ENCODE results near the gene SLC8A1.

Gene SLC8A1

GRCh38 chr2:40330096-40330495, 121.8 kb downstream of the SLC8A1 start:
- no peak overlapping the region for H3K4me3 ChIP-seq (ENCODE audit: low read depth in 1 of 5, low read length in 5 of 5)
- no peaks in the 10 kb centered on the region for H3K9me3 ChIP-seq (ENCODE audit: control insufficient read depth in 5 of 5, low read length in 5 of 5)
- no peaks in the 10 kb centered on the region for H3K36me3 ChIP-seq (ENCODE audit: control insufficient read depth in 5 of 5, insufficient read depth in 5 of 5, low read length in 5 of 5)
- H3K27ac ChIP-seq (ENCODE audit: low read depth, low read length): no peak overlapping the region
- no peak overlapping the region for H3K9ac ChIP-seq (ENCODE audit: low read length in 5 of 5)
- no peaks in the 10 kb centered on the region for H3K27me3 ChIP-seq (ENCODE audit: control insufficient read depth in 5 of 5, insufficient read depth in 4 of 5, low read length in 5 of 5)
- peaks cover 0 to 10% (median 4%) of the 10 kb centered on the region in 5 donors for H3K4me1 ChIP-seq (ENCODE audit: control insufficient read depth in 5 of 5, insufficient read depth in 5 of 5, low read length in 5 of 5)

GRCh38 chr2:40329739-40330030, 122.2 kb downstream of the SLC8A1 start:
- peaks cover 0 to 10% (median 4%) of the 10 kb centered on the region in 5 donors for H3K4me1 ChIP-seq (ENCODE audit: control insufficient read depth in 5 of 5, insufficient read depth in 5 of 5, low read length in 5 of 5)
- H3K27ac ChIP-seq (ENCODE audit: low read depth, low read length): no peak overlapping the region
- H3K9ac ChIP-seq (ENCODE audit: low read length in 5 of 5): no peak overlapping the region
- H3K36me3 ChIP-seq (ENCODE audit: control insufficient read depth in 5 of 5, insufficient read depth in 5 of 5, low read length in 5 of 5): no peaks in the 10 kb centered on the region
- H3K27me3 ChIP-seq (ENCODE audit: control insufficient read depth in 5 of 5, insufficient read depth in 4 of 5, low read length in 5 of 5): no peaks in the 10 kb centered on the region
- H3K9me3 ChIP-seq (ENCODE audit: control insufficient read depth in 5 of 5, low read length in 5 of 5): no peaks in the 10 kb centered on the region
- no peak overlapping the region for H3K4me3 ChIP-seq (ENCODE audit: low read depth in 1 of 5, low read length in 5 of 5)

GRCh38 chr2:40325116-40325515, 126.8 kb downstream of the SLC8A1 start:
- Histone ChIP-seq H3K36me3 (ENCODE audit: control insufficient read depth in 5 of 5, insufficient read depth in 5 of 5, low read length in 5 of 5) (no peaks in the 10 kb centered on the region), H3K4me3 (ENCODE audit: low read depth in 1 of 5, low read length in 5 of 5) (no peak overlapping the region), H3K9ac (ENCODE audit: low read length in 5 of 5) (no peak overlapping the region), H3K4me1 (ENCODE audit: control insufficient read depth in 5 of 5, insufficient read depth in 5 of 5, low read length in 5 of 5) (peaks cover 0 to 7% (median 0%) of the 10 kb centered on the region in 5 donors), H3K9me3 (ENCODE audit: control insufficient read depth in 5 of 5, low read length in 5 of 5) (no peaks in the 10 kb centered on the region), H3K27ac (ENCODE audit: low read depth, low read length) (no peak overlapping the region), H3K27me3 (ENCODE audit: control insufficient read depth in 5 of 5, insufficient read depth in 4 of 5, low read length in 5 of 5) (no peaks in the 10 kb centered on the region)

DNA sequence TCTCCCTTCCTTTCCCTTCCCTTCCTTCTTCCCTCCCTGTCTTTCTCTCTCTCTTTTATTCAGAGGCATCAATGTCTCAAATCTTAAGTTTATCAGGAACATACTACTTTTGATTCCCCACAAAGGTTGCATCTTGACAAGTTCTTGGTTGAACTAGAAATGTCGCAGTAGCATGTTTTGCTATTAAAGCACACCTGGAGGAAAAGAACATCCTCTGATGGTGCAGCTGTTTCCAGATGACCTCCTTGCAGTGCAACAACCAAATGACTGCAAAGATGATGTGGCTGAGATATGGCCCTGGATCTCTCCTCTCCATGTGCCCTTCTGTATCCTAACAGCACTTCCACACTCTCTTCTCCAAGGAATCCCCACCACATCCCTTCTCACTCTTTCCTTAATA, 127.2 kb downstream of the SLC8A1 start:
- peaks cover 0 to 7% (median 0%) of the 10 kb centered on the region in 5 donors for H3K4me1 ChIP-seq (ENCODE audit: control insufficient read depth in 5 of 5, insufficient read depth in 5 of 5, low read length in 5 of 5)
- no peak overlapping the region for H3K9ac ChIP-seq (ENCODE audit: low read length in 5 of 5)
- H3K4me3 ChIP-seq (ENCODE audit: low read depth in 1 of 5, low read length in 5 of 5): no peak overlapping the region
- H3K27ac ChIP-seq (ENCODE audit: low read depth, low read length): no peak overlapping the region
- no peaks in the 10 kb centered on the region for H3K9me3 ChIP-seq (ENCODE audit: control insufficient read depth in 5 of 5, low read length in 5 of 5)
- H3K27me3 ChIP-seq (ENCODE audit: control insufficient read depth in 5 of 5, insufficient read depth in 4 of 5, low read length in 5 of 5): no peaks in the 10 kb centered on the region
- no peaks in the 10 kb centered on the region for H3K36me3 ChIP-seq (ENCODE audit: control insufficient read depth in 5 of 5, insufficient read depth in 5 of 5, low read length in 5 of 5)

DNA sequence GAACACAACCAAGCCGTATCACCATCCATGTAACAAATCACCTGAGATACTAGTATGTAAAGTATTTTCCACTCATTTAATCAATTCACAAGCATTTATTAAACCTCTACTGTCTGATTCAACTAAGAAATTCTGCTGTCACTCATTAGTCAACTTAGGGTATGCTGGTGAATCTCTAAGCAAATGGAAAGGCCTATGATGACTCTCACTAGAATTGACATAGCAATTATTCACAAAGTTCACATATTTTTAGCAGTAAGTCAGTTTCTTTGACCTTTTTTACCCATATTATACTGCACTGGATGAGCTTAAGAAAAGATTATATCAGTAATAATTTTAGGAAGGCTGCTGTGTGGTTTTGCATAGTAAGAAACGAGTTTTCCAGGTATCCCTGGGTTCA, 130.1 kb downstream of the SLC8A1 start:
- Histone ChIP-seq H3K9ac (ENCODE audit: low read length in 5 of 5) (no peak overlapping the region), H3K27ac (ENCODE audit: low read depth, low read length) (no peak overlapping the region), H3K36me3 (ENCODE audit: control insufficient read depth in 5 of 5, insufficient read depth in 5 of 5, low read length in 5 of 5) (no peaks in the 10 kb centered on the region), H3K4me1 (ENCODE audit: control insufficient read depth in 5 of 5, insufficient read depth in 5 of 5, low read length in 5 of 5) (no peaks in the 10 kb centered on the region), H3K9me3 (ENCODE audit: control insufficient read depth in 5 of 5, low read length in 5 of 5) (no peaks in the 10 kb centered on the region), H3K4me3 (ENCODE audit: low read depth in 1 of 5, low read length in 5 of 5) (no peak overlapping the region), H3K27me3 (ENCODE audit: control insufficient read depth in 5 of 5, insufficient read depth in 4 of 5, low read length in 5 of 5) (no peaks in the 10 kb centered on the region)

DNA sequence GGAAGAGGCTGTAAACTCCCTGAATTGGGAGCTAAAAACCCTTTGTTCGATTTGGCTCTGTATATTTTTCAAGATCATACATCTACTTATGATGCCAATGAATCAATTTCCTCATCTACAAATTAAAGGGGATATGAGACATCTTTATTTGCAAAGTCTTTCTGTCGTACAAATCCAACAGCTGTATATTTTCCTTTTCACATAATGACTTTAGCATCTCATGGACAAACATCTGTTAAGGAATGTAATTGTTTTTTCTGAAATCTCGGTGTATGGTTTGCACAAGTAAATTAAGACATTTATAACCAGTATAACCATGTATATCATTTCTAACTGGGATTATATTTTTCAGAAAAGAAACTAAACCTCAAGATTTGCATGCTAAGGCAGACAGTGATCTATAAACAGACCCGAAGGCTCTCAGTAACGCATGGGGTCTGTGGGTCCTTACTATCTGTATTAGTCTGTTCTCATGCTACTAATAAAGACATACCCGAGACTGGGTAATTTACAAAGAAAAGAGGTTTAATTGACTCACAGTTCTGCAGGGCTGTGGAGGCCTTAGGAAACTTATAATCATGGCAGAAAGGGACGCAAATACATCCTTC, 130.8 kb downstream of the SLC8A1 start:
- Histone ChIP-seq H3K27ac (ENCODE audit: low read depth, low read length) (no peak overlapping the region), H3K9ac (ENCODE audit: low read length in 5 of 5) (no peak overlapping the region), H3K4me1 (ENCODE audit: control insufficient read depth in 5 of 5, insufficient read depth in 5 of 5, low read length in 5 of 5) (no peaks in the 10 kb centered on the region), H3K36me3 (ENCODE audit: control insufficient read depth in 5 of 5, insufficient read depth in 5 of 5, low read length in 5 of 5) (no peaks in the 10 kb centered on the region), H3K4me3 (ENCODE audit: low read depth in 1 of 5, low read length in 5 of 5) (no peak overlapping the region), H3K27me3 (ENCODE audit: control insufficient read depth in 5 of 5, insufficient read depth in 4 of 5, low read length in 5 of 5) (no peaks in the 10 kb centered on the region), H3K9me3 (ENCODE audit: control insufficient read depth in 5 of 5, low read length in 5 of 5) (no peaks in the 10 kb centered on the region)

DNA sequence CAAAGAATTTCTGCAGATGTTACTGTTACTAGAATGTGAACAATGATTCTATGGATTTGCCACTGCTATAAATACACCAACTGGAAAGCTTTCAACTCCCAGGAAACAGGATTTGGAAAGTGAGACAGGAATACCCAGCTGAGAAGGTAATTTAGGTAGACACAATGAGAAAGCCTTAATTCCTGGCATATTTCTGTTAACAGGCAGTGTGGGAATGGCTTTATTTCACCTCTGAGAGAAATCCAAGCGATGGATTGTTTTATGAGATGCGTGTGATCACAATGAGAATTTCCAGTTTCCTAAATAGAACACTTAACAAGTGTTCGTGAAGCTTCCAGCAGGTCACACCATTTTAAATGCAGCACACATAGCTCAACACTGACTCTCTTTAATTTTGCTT, 133.0 kb downstream of the SLC8A1 start:
- Histone ChIP-seq H3K9ac (ENCODE audit: low read length in 5 of 5) (no peak overlapping the region), H3K27ac (ENCODE audit: low read depth, low read length) (no peak overlapping the region), H3K4me1 (ENCODE audit: control insufficient read depth in 5 of 5, insufficient read depth in 5 of 5, low read length in 5 of 5) (peaks cover 0 to 4% (median 0%) of the 10 kb centered on the region in 5 donors)

GRCh38 chr2:40317761-40318160, 134.1 kb downstream of the SLC8A1 start:
- H3K4me1 ChIP-seq (ENCODE audit: control insufficient read depth in 5 of 5, insufficient read depth in 5 of 5, low read length in 5 of 5): peaks cover 0 to 4% (median 0%) of the 10 kb centered on the region in 5 donors
- H3K9me3 ChIP-seq (ENCODE audit: control insufficient read depth in 5 of 5, low read length in 5 of 5): no peaks in the 10 kb centered on the region
- H3K27ac ChIP-seq (ENCODE audit: low read depth, low read length): no peak overlapping the region
- no peak overlapping the region for H3K4me3 ChIP-seq (ENCODE audit: low read depth in 1 of 5, low read length in 5 of 5)
- H3K27me3 ChIP-seq (ENCODE audit: control insufficient read depth in 5 of 5, insufficient read depth in 4 of 5, low read length in 5 of 5): no peaks in the 10 kb centered on the region
- H3K36me3 ChIP-seq (ENCODE audit: control insufficient read depth in 5 of 5, insufficient read depth in 5 of 5, low read length in 5 of 5): no peaks in the 10 kb centered on the region
- H3K9ac ChIP-seq (ENCODE audit: low read length in 5 of 5): no peak overlapping the region

More for the DNA sequence above, 133.0 kb downstream of the SLC8A1 start:
- Histone ChIP-seq H3K9me3 (ENCODE audit: control insufficient read depth in 5 of 5, low read length in 5 of 5) (no peaks in the 10 kb centered on the region), H3K4me3 (ENCODE audit: low read depth in 1 of 5, low read length in 5 of 5) (no peak overlapping the region), H3K36me3 (ENCODE audit: control insufficient read depth in 5 of 5, insufficient read depth in 5 of 5, low read length in 5 of 5) (no peaks in the 10 kb centered on the region), H3K27me3 (ENCODE audit: control insufficient read depth in 5 of 5, insufficient read depth in 4 of 5, low read length in 5 of 5) (no peaks in the 10 kb centered on the region)

DNA sequence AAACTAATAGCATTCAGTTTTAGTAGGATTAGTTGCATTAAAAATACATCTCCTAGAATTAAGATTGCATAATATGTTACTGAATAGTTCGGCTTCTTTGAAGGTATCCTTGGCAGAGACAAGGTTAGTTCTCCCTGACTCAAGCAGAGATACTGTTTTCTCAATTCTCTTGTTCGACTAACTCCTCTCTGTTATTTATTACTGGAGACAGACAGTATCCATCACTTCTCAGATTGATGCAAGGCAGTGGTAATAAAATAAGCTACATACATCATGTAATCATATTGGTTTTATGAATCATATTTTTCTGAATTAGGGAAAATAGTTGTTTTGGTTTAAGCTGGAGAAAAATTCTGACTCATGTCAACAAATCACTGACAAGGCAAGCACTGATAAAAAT, 134.8 kb downstream of the SLC8A1 start:
- Histone ChIP-seq H3K4me1 (ENCODE audit: control insufficient read depth in 5 of 5, insufficient read depth in 5 of 5, low read length in 5 of 5) (peaks cover 0 to 4% (median 0%) of the 10 kb centered on the region in 5 donors), H3K27ac (ENCODE audit: low read depth, low read length) (no peak overlapping the region), H3K27me3 (ENCODE audit: control insufficient read depth in 5 of 5, insufficient read depth in 4 of 5, low read length in 5 of 5) (no peaks in the 10 kb centered on the region), H3K4me3 (ENCODE audit: low read depth in 1 of 5, low read length in 5 of 5) (no peak overlapping the region), H3K36me3 (ENCODE audit: control insufficient read depth in 5 of 5, insufficient read depth in 5 of 5, low read length in 5 of 5) (no peaks in the 10 kb centered on the region), H3K9ac (ENCODE audit: low read length in 5 of 5) (no peak overlapping the region), H3K9me3 (ENCODE audit: control insufficient read depth in 5 of 5, low read length in 5 of 5) (no peaks in the 10 kb centered on the region)

- Histone ChIP-seq H3K27ac (ENCODE audit: low read depth, low read length) (no peak overlapping the region), H3K36me3 (ENCODE audit: control insufficient read depth in 5 of 5, insufficient read depth in 5 of 5, low read length in 5 of 5) (no peaks in the 10 kb centered on the region), H3K4me1 (ENCODE audit: control insufficient read depth in 5 of 5, insufficient read depth in 5 of 5, low read length in 5 of 5) (peaks cover 0 to 4% (median 0%) of the 10 kb centered on the region in 5 donors), H3K9me3 (ENCODE audit: control insufficient read depth in 5 of 5, low read length in 5 of 5) (no peaks in the 10 kb centered on the region), H3K27me3 (ENCODE audit: control insufficient read depth in 5 of 5, insufficient read depth in 4 of 5, low read length in 5 of 5) (no peaks in the 10 kb centered on the region), H3K4me3 (ENCODE audit: low read depth in 1 of 5, low read length in 5 of 5) (no peak overlapping the region), H3K9ac (ENCODE audit: low read length in 5 of 5) (no peak overlapping the region)
Observed at GRCh38 chr2:40316620-40317019, 135.3 kb downstream of the SLC8A1 start.

- Histone ChIP-seq H3K27ac (ENCODE audit: low read depth, low read length) (no peak overlapping the region), H3K36me3 (ENCODE audit: control insufficient read depth in 5 of 5, insufficient read depth in 5 of 5, low read length in 5 of 5) (no peaks in the 10 kb centered on the region), H3K4me1 (ENCODE audit: control insufficient read depth in 5 of 5, insufficient read depth in 5 of 5, low read length in 5 of 5) (peaks cover 0 to 4% (median 0%) of the 10 kb centered on the region in 5 donors), H3K4me3 (ENCODE audit: low read depth in 1 of 5, low read length in 5 of 5) (no peak overlapping the region), H3K27me3 (ENCODE audit: control insufficient read depth in 5 of 5, insufficient read depth in 4 of 5, low read length in 5 of 5) (no peaks in the 10 kb centered on the region), H3K9me3 (ENCODE audit: control insufficient read depth in 5 of 5, low read length in 5 of 5) (no peaks in the 10 kb centered on the region), H3K9ac (ENCODE audit: low read length in 5 of 5) (no peak overlapping the region)
Observed at GRCh38 chr2:40315683-40316082, 136.2 kb downstream of the SLC8A1 start.
